Loucy (cell line): Measurements from ENCODE around the gene LDLRAD4.

ENCODE experiments used
- H2AFZ ChIP-seq: fragments of 200-600 bp; sonication (generic); 2 replicates; pipeline ENCODE4 v1.6.0; 2016; ENCODE audit warnings: antibody characterized with exemption, mild to moderate bottlenecking, low read length, moderate library complexity
- H3F3A ChIP-seq: fragments of 200-600 bp; 2 replicates; pipeline ENCODE4 v1.6.0; 2016; ENCODE audit warnings: antibody characterized with exemption, low read depth, mild to moderate bottlenecking
- H3K27me3 ChIP-seq: fragments of 200-600 bp; sonication (generic); 2 replicates; pipeline ENCODE4 v1.6.1; 2014; ENCODE audit warnings: low read length, mild to moderate bottlenecking; ENCODE audit not compliant: insufficient read depth, poor library complexity, severe bottlenecking
- H3K36me3 ChIP-seq: fragments of 200-600 bp; sonication (generic); 2 replicates; pipeline ENCODE4 v1.6.1; 2016; ENCODE audit warnings: low read length; ENCODE audit not compliant: insufficient read depth
- H3K4me1 ChIP-seq: fragments of 200-600 bp; sonication (generic); 2 replicates; pipeline ENCODE4 v1.5.1; 2014; ENCODE audit warnings: low read length, mild to moderate bottlenecking; ENCODE audit not compliant: insufficient read depth, poor library complexity, severe bottlenecking
- H3K4me2 ChIP-seq: fragments of 200-600 bp; sonication (generic); 2 replicates; pipeline ENCODE4 v1.6.0; 2014; ENCODE audit warnings: antibody characterized with exemption, low read length, low read depth, mild to moderate bottlenecking; ENCODE audit not compliant: poor library complexity, severe bottlenecking
- H3K4me3 ChIP-seq: fragments of 200-600 bp; sonication (generic); 2 replicates; pipeline ENCODE4 v1.5.1; 2014; ENCODE audit warnings: low read length, mild to moderate bottlenecking, mixed read lengths; ENCODE audit not compliant: poor library complexity, severe bottlenecking
- H3K79me2 ChIP-seq: fragments of 200-600 bp; sonication (generic); 2 replicates; pipeline ENCODE4 v1.6.1; 2014; ENCODE audit warnings: low read length; ENCODE audit not compliant: insufficient read depth
- H3K9ac ChIP-seq: fragments of 200-600 bp; sonication (generic); 2 replicates; pipeline ENCODE4 v1.6.0; 2014; ENCODE audit warnings: mild to moderate bottlenecking, low read depth, low read length, moderate library complexity; ENCODE audit not compliant: poor library complexity, severe bottlenecking
- H3K9me2 ChIP-seq: fragments of 200-600 bp; sonication (generic); replicated peaks from 2 replicates; pipeline ENCODE4 v1.6.1; 2016; ENCODE audit warnings: low read depth, low read length, mixed read lengths
- H3K9me3 ChIP-seq: fragments of 200-600 bp; sonication (generic); 2 replicates; pipeline ENCODE4 v1.6.1; 2014; ENCODE audit warnings: mild to moderate bottlenecking, antibody characterized with exemption, low read length, low read depth; ENCODE audit not compliant: insufficient read depth
- H4K20me1 ChIP-seq: fragments of 200-600 bp; sonication (generic); 2 replicates; pipeline ENCODE4 v1.6.0; 2014; ENCODE audit warnings: antibody characterized with exemption, low read length, mild to moderate bottlenecking; ENCODE audit not compliant: insufficient read depth, poor library complexity, severe bottlenecking
- EZH2phosphoT487 ChIP-seq: fragments of 200-600 bp; IDR thresholded peaks from 2 replicates; pipeline ENCODE4 v1.6.1; 2018; ENCODE audit warnings: antibody characterized with exemption, mild to moderate bottlenecking, moderate library complexity, borderline replicate concordance
- TF ChIP-seq, protein P1 (sequence below): fragments of 200-600 bp; sonication (generic); conservative IDR thresholded peaks from 2 replicates; pipeline ENCODE4 v1.5.1; 2014; ENCODE audit warnings: mild to moderate bottlenecking, antibody characterized with exemption, low read length

The LDLRAD4 gene

DNA sequence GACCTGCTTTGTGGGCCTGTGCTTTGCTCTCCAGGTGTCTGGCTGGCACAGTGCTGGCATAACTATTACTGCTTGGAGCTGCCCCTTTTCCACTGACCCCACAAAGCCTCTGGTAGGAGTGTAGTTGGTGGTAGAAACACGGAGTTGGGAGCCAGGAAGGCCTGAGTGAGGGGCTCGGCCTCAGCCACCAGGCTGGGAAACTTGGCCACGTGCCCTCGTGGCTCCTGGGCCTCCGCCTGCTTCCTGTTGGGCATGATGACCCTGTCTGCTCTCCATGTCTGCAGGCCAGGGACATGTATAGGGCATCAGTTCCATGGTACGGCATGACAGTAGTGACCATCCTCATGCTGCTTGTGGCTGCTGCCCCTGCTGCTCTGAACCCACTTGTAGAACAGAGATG is 266.6 kb downstream of the LDLRAD4 start:
- H3K36me3 ChIP-seq = peaks cover 13% of the 10 kb centered on the region; the same call in 1 of the 2 replicates
- H3K9me2 ChIP-seq = no peaks in the 10 kb centered on the region
- TF ChIP-seq EZH2phosphoT487 = no peak
- TF ChIP-seq, protein P1, sequence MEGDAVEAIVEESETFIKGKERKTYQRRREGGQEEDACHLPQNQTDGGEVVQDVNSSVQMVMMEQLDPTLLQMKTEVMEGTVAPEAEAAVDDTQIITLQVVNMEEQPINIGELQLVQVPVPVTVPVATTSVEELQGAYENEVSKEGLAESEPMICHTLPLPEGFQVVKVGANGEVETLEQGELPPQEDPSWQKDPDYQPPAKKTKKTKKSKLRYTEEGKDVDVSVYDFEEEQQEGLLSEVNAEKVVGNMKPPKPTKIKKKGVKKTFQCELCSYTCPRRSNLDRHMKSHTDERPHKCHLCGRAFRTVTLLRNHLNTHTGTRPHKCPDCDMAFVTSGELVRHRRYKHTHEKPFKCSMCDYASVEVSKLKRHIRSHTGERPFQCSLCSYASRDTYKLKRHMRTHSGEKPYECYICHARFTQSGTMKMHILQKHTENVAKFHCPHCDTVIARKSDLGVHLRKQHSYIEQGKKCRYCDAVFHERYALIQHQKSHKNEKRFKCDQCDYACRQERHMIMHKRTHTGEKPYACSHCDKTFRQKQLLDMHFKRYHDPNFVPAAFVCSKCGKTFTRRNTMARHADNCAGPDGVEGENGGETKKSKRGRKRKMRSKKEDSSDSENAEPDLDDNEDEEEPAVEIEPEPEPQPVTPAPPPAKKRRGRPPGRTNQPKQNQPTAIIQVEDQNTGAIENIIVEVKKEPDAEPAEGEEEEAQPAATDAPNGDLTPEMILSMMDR = no peak
- no peak overlapping the region for H3K9ac ChIP-seq
- H3K27me3 ChIP-seq = no peaks in the 10 kb centered on the region
- H2AFZ ChIP-seq = no peak overlapping the region
- peaks cover 26% of the 10 kb centered on the region for H3K79me2 ChIP-seq
- H3K9me3 ChIP-seq = no peaks in the 10 kb centered on the region
- peaks cover 51% of the 10 kb centered on the region for H3K4me1 ChIP-seq
- no peak overlapping the region for H3K4me2 ChIP-seq
- H3K4me3 ChIP-seq = no peak overlapping the region
- no peaks in the 10 kb centered on the region for H4K20me1 ChIP-seq
- H3F3A ChIP-seq = no peaks in the 10 kb centered on the region

DNA sequence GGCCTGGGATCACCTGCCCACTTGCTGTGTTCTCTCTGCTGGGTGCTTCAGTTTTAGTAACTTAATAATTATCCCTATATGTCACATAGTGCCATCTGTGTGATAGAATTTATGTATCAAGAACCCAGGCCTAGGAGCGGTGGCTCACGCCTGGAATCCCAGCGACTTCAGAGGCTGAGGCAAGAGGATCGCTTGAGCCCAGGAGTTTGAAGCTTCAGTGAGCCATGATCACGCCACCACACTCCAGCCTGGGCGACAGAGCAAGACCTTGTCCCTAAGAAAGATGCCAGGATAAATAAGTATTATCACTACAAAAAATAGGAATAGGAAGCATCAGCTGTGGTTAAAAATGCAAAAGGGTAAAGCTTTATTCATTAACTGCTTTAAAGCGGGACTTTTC is 267.0 kb downstream of the LDLRAD4 start:
- no peaks in the 10 kb centered on the region for H4K20me1 ChIP-seq

DNA sequence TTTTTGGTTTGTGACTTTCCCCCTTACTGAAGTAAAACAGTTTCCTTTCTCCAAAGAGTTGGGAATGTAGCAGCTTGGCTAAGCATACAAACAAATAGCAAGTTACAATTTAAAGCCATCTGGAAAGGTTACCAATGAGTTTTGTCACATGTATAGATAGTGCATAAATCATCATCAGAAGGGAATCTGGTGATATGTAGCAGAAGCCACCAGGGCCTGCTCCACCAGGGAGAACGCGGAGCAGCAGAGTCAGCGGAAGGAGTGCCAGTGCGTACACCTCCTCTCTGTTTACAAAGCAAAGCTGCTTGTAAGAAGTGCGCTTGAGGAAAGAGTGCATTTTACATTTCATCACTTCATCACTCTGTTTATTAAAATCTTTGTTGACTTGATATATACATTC is 267.7 kb downstream of the LDLRAD4 start:
- H3K9me3 ChIP-seq = no peaks in the 10 kb centered on the region
- H3K36me3 ChIP-seq = peaks cover 13% of the 10 kb centered on the region; the same call in 1 of the 2 replicates
- H3K9ac ChIP-seq = no peak overlapping the region
- H2AFZ ChIP-seq = no peak overlapping the region
- H3K9me2 ChIP-seq = no peaks in the 10 kb centered on the region
- peaks cover 16% of the 10 kb centered on the region for H3K79me2 ChIP-seq
- no peaks in the 10 kb centered on the region for H3F3A ChIP-seq
- TF ChIP-seq, protein P1 = no peak
- no peak for TF ChIP-seq EZH2phosphoT487
- H3K4me1 ChIP-seq = peaks cover 40% of the 10 kb centered on the region
- H3K4me3 ChIP-seq = no peak overlapping the region
- H3K4me2 ChIP-seq = no peak overlapping the region
- H4K20me1 ChIP-seq = no peaks in the 10 kb centered on the region
- no peaks in the 10 kb centered on the region for H3K27me3 ChIP-seq

More for the DNA sequence above, 267.0 kb downstream of the LDLRAD4 start:
- no peaks in the 10 kb centered on the region for H3F3A ChIP-seq
- H3K9me3 ChIP-seq = no peaks in the 10 kb centered on the region
- no peaks in the 10 kb centered on the region for H3K9me2 ChIP-seq
- no peak overlapping the region for H3K4me2 ChIP-seq
- H2AFZ ChIP-seq = no peak overlapping the region
- H3K9ac ChIP-seq = no peak overlapping the region
- H3K27me3 ChIP-seq = no peaks in the 10 kb centered on the region
- H3K79me2 ChIP-seq = peaks cover 22% of the 10 kb centered on the region
- TF ChIP-seq EZH2phosphoT487 = no peak
- TF ChIP-seq, protein P1 = no peak
- H3K36me3 ChIP-seq = peaks cover 13% of the 10 kb centered on the region; the same call in 1 of the 2 replicates
- H3K4me1 ChIP-seq = peaks cover 47% of the 10 kb centered on the region
- no peak overlapping the region for H3K4me3 ChIP-seq
